Muscle layer of duodenum (tissue), 2 donors: Measurements from ENCODE around the gene PPP1CA.
A peak's percentile ranks its signal among the peaks of the same experiment; 100 is the strongest.

Experiments
- H3K27ac ChIP-seq: one replicate; pipeline ENCODE4 v1.7.0; 2013; ENCODE audit warnings: mild to moderate bottlenecking, low read length
- H3K27me3 ChIP-seq: one replicate; pipeline ENCODE4 v1.7.0; 2013; ENCODE audit warnings: low read depth, mild to moderate bottlenecking, control low read depth, low read length
- H3K36me3 ChIP-seq, 2 donors: one replicate each; pipeline ENCODE4 v1.7.0; 2013; ENCODE audit warnings: low read length in 2 of 2, control low read depth in 1 of 2, mild to moderate bottlenecking in 1 of 2; ENCODE audit not compliant: insufficient read depth in 2 of 2, control insufficient read depth in 1 of 2
- H3K4me1 ChIP-seq, 2 donors: one replicate each; pipeline ENCODE4 v1.7.0; 2013; ENCODE audit warnings: low read length in 2 of 2, mild to moderate bottlenecking in 2 of 2, control low read depth in 1 of 2, moderate library complexity in 1 of 2; ENCODE audit not compliant: insufficient read depth in 2 of 2, control insufficient read depth in 1 of 2
- H3K4me3 ChIP-seq, 2 donors: one replicate each; pipeline ENCODE4 v1.7.0; 2013; ENCODE audit warnings: low read length in 2 of 2, low read depth in 1 of 2, mild to moderate bottlenecking in 1 of 2
- H3K9me3 ChIP-seq, 2 donors: one replicate each; pipeline ENCODE4 v1.7.0; 2013; ENCODE audit warnings: low read length in 2 of 2, control low read depth in 1 of 2, mild to moderate bottlenecking in 1 of 2; ENCODE audit not compliant: control insufficient read depth in 1 of 2
- donor health status: healthy.

PPP1CA gene

DNA sequence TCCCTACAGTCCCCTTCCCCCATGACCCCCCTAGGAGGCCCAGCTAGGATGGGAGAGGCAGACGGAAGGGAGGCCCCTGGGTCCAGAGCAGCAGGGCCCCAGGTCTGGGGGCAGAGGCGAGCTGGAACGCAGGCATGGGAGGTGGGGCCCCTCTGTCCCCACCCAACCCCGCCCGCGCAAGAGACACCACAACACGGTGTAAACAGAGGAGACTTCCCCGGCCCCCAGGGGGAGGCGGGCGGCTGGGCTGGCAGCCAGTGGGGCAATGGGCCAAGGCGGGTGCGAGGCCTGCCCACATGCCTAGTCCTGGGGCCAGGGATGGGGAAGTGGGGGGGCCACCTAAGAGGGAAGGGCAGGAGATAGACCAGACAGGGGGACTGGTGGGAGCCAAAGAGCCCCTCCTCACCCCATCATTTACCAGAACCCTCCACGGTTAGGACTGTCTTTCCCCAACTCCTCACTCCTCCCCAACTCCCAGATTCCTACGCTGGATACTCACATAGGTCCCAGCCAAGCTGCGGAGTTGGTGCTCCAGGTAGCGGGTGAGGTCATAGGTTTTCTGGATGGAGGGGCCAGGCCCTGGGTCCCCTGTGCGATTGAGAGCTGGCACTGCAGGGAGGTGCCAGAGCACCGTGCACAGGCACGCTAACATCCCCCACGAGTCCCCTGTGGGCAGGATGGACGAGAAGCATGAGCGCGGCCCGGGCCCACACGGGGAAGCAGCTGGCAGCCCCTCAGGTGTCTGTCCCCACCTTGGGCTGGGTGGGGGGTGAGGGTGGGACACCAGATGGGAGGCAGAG, 34.5 kb downstream of the PPP1CA start:
- Histone ChIP-seq H3K4me1 (peaks cover 30 to 54% of the 10 kb centered on the region in 2 donors), H3K27ac (peak overlapping the region; percentile 45), H3K9me3 (no peaks in the 10 kb centered on the region), H3K4me3 (peak overlapping the region in 1 of 2 donors; percentile 34), H3K27me3 (no peaks in the 10 kb centered on the region), H3K36me3 (peaks cover 3 to 9% of the 10 kb centered on the region in 2 donors)

DNA sequence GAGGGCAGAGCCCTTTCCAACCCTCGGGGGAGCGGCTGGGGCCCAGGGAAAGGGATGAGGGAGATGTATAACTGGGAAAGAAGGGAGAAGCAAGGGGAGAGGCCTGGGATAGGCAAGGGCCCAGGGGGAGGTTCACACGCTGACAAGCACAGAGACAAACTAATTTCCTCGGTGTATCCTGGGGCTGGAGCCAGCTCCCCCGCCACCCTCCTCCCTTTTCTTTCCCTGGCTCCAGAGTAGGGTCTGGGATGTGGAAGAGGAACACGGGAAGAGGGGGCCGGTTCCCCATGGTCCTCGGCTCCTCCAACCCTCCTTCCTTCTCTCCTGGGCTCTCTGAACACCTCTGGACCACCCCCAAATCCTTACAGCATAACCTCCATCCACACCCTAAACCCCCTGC, 35.1 kb downstream of the PPP1CA start:
- Histone ChIP-seq H3K4me1 (peaks cover 27 to 48% of the 10 kb centered on the region in 2 donors), H3K4me3 (peak overlapping the region in 1 of 2 donors; percentile 34), H3K36me3 (peaks cover 3 to 9% of the 10 kb centered on the region in 2 donors), H3K27me3 (no peaks in the 10 kb centered on the region), H3K9me3 (no peaks in the 10 kb centered on the region), H3K27ac (peak overlapping the region; percentile 45)

DNA sequence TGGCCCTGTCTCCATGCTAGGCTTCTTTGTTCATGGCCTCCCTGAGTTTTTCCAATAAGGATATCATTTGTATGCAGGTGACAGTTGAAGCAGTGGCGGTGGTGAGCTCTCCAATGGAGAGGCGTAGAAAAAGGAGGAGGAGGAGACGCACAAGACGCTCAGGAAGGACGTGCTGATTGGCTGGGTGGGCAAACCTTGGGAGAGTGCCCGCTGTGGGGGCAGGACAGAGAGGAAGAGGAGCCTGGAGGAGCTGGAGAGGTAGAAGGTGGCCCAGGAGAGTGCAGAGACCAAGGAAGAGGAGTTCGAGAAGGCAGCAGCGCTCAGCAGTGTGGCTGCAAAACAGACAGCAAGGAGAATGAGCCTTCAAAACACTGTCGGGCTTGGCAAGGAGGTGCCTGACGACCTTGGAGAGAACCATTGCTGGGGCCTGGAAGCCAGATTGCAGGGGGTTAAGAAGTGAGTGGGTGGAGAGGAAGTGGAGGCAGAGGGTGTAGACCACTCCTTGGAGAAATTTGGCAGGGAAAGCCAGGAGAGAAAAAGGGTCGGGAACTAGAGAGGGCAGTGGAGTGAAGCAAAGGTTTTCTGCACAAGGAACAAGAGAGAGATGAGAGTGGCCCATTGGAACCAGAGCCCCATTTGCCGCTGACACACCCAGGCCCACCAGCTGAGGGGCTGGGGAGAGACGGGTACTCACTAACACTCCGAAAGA, 35.8 kb downstream of the PPP1CA start:
- peak overlapping the region; percentile 43 for H3K27ac ChIP-seq
- H3K27me3 ChIP-seq: no peaks in the 10 kb centered on the region
- no peak overlapping the region for H3K4me3 ChIP-seq
- peaks cover 21 to 41% of the 10 kb centered on the region in 2 donors for H3K4me1 ChIP-seq
- no peaks in the 10 kb centered on the region for H3K9me3 ChIP-seq
- H3K36me3 ChIP-seq: peaks cover 3 to 9% of the 10 kb centered on the region in 2 donors

DNA sequence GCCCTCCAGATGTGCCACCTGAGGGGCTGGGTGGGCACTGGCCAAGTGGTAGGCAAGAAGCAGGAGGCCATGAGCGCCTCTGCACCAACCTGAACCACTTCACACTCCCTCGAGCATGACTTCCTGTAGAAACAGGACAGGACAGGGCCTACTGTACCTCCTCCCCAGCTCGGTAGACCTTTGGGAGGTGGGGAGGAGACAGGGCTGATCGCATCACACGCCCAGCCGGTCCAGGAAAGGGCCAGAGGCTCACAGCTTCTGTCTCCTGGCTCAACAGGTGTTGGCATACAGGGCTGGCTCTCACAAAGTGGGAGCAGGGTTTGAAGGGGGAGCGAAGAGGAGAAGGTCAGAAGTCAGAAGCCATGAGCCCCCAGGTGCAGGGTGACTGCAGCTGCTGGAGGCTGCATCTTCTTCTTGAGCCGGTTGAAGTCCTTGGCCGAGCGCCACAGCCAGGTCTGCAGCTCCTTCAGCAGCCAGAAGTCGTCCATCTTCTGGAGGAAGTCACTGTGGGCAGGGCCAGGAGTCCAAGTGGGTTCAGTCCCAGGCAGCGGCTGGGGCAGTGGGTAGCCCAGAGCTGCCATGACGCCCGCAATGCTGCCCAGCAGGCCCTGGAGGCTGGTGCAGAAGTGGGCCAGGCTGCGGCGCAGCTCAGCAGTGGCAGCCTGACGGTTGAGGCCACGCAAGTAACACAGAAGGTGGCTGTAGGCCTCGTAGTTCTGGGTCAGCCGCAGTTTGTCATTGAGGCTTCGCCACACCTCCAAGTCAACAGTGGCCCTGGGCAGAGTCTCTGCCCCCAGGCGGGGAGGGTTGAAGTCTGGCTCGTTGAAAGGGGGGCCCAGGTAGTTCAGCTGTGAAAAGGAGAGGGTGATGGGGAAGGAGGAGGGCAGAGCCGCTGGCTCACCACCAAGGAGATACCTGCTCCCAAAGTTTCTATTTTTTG, 36.6 kb downstream of the PPP1CA start:
- peaks cover 18 to 35% of the 10 kb centered on the region in 2 donors for H3K4me1 ChIP-seq
- no peaks in the 10 kb centered on the region for H3K9me3 ChIP-seq
- peaks cover 3 to 9% of the 10 kb centered on the region in 2 donors for H3K36me3 ChIP-seq
- H3K27me3 ChIP-seq: no peaks in the 10 kb centered on the region
- H3K27ac ChIP-seq: no peak overlapping the region
- no peak overlapping the region for H3K4me3 ChIP-seq

DNA sequence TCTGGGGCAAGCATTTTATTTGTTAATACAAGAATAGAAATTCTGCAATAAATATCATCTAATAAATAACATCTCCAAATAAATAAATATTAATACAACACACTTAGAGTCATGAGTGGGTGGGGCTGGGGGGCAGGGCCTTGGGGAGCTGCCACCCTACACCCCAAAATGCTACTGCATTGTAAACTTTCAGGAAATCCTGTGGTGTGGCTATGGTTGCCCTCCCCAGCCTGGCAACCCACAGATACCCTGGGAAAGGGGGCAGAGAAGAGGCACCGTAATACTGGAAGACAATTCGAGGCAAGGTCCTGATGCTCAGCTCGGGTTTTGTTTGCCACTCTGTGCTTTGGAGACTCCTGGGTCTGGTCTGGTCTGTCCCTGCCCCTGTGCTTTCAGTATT, 37.5 kb downstream of the PPP1CA start:
- no peaks in the 10 kb centered on the region for H3K27me3 ChIP-seq
- H3K4me1 ChIP-seq: peaks cover 11 to 35% of the 10 kb centered on the region in 2 donors
- no peaks in the 10 kb centered on the region for H3K9me3 ChIP-seq
- H3K36me3 ChIP-seq: peaks cover 3 to 9% of the 10 kb centered on the region in 2 donors
- no peak overlapping the region for H3K27ac ChIP-seq
- no peak overlapping the region for H3K4me3 ChIP-seq

- no peaks in the 10 kb centered on the region for H3K27me3 ChIP-seq
- H3K4me3 ChIP-seq: no peak overlapping the region
- H3K9me3 ChIP-seq: no peaks in the 10 kb centered on the region
- H3K27ac ChIP-seq: peak overlapping the region; percentile 4
- peaks cover 27 to 32% of the 10 kb centered on the region in 2 donors for H3K4me1 ChIP-seq
- H3K36me3 ChIP-seq: peaks cover 0 to 9% of the 10 kb centered on the region in 2 donors
Measured at GRCh38 chr11:67357831-67358670, 43.6 kb downstream of the PPP1CA start.

DNA sequence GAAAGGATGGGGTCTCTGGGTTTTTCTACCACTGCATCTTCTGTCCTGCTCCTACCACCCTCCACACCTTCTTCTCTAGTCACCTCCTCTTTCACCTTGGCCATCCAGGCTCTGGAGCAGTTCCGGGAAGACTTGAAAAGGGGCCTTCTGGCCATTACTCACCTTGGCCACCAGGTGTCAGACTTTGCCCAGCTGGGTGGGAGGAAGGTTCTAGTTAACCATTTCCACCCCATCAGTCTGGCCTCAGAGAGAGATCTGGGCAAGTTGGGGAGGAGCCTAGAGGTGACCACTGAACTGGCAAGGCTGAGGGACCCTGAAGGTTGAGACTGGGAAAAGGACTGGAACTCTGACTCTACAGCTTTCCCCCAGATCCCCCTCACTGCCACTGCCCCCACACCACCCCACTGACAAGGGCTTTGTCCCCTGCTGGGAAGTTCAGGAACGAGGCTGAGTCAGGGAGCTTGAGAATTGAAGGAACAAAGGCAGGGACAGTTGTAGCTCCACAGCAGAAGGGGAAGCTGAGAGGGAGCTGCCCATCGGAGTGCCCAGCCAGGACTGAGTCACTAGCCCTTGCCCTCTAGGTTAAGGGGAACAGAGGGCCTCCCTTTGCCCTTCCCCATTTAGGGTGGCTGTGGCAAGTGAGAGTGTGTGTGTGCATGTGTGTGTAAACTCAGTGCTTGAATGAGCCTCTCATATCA, 44.6 kb downstream of the PPP1CA start:
- no peaks in the 10 kb centered on the region for H3K27me3 ChIP-seq
- no peaks in the 10 kb centered on the region for H3K9me3 ChIP-seq
- peaks cover 27 to 34% of the 10 kb centered on the region in 2 donors for H3K4me1 ChIP-seq
- H3K4me3 ChIP-seq: no peak overlapping the region
- H3K27ac ChIP-seq: peak overlapping the region; percentile 99
- peaks cover 0 to 11% of the 10 kb centered on the region in 2 donors for H3K36me3 ChIP-seq

DNA sequence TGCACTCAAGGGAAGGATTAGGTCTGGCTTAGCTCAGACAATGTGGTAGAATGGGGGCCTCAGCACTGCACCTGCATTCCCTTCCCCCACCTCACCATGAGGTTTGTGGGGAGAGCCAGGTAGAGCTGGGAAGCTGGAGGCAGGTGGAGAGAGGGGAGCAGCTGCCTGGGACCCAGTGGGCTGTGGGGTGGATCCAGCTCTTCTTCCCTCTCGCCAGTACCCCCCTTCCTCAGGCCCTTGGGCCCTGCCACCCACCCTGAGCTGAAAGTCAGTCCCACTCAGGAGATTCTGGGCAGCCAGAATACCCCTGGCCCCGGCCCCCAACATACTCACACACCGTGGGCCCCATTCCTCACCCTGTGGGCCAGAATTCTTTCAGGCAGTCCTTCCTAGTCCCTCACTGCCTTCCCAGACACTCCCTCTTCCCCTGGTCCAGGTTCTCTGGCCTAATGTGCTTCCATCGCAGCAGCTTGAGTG, 45.2 kb downstream of the PPP1CA start:
- no peak overlapping the region for H3K4me3 ChIP-seq
- peak overlapping the region; percentile 99 for H3K27ac ChIP-seq
- H3K27me3 ChIP-seq: no peaks in the 10 kb centered on the region
- no peaks in the 10 kb centered on the region for H3K9me3 ChIP-seq
- peaks cover 29 to 40% of the 10 kb centered on the region in 2 donors for H3K4me1 ChIP-seq
- peaks cover 2 to 11% of the 10 kb centered on the region in 2 donors for H3K36me3 ChIP-seq

DNA sequence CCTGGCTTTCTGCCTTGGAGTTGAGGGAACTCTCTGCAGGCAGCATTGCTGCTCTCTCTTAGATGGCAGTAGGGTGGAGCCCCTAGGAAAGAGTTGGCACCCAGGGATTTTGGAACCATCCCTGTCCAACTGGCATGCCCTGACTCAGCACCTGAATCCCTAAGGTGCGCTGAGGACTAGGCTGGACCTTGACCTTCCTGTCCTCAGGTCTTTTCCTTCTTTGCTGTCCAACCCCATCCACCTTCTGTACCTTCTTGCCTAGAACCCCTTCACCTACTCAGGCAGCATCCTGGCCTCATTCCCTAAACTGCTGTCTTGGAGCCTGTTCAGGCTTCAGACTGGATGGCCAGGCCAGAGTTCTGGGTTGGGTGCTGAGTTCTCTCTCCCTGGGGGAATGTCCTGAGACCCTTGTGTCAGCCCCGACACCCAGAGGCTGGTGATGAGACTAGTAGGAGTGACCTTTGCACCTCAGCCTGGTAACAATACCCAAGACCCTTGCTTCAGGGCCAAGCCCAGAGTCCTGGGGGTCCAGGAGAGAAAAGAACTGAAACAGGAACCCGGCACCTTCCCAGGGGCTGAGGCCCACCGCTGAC, 45.8 kb downstream of the PPP1CA start:
- Histone ChIP-seq H3K4me3 (no peak overlapping the region), H3K27ac (peak overlapping the region; percentile 99), H3K4me1 (peaks cover 32 to 42% of the 10 kb centered on the region in 2 donors), H3K27me3 (no peaks in the 10 kb centered on the region), H3K9me3 (no peaks in the 10 kb centered on the region), H3K36me3 (peaks cover 3 to 11% of the 10 kb centered on the region in 2 donors)
